GM12878 (cell line): ENCODE measurements around the gene OPTC. TPM values are rescaled to one million over a fixed set of nuclear protein-coding genes. Genes with fewer than 3 reads are reported as not detected.

ENCODE experiments used
- ATAC-seq: fragments of 200-7000 bp; cut with Tn5 transposase; 3 replicates; pipeline ENCODE4 v1.9.1; 2020; ENCODE audit warnings: mild to moderate bottlenecking, moderate library complexity
- BruUV-seq: library from RNA; stranded (reverse); fragments of 400-500 nt; replicated peaks from 2 replicates; lab custom pipeline; 2021; lab: Mats Ljungman, UMichigan
- CTCF ChIA-PET: fragments of 300-600 bp; sonication (Branson Sonifier 250); formaldehyde crosslinking; extraction: SDS; loops from one replicate; lab custom pipeline; 2021; ENCODE audit warnings: inconsistent platforms; lab: Yijun Ruan, JAX
- POLR2A ChIA-PET: fragments of 350-600 bp; formaldehyde crosslinking; extraction: SDS; loops from one replicate; lab custom pipeline; 2021; ENCODE audit warnings: inconsistent platforms; lab: Charles Lee
- RAD21 ChIA-PET: fragments of 300-600 bp; sonication (Branson Sonifier 250); formaldehyde crosslinking; loops from one replicate; lab custom pipeline; 2023; ENCODE audit warnings: antibody characterized with exemption; ENCODE audit not compliant: unreplicated experiment; lab: Charles Lee
- SMC1A ChIA-PET: fragments of 300-600 bp; sonication (Branson Sonifier 250); formaldehyde crosslinking; loops from one replicate; lab custom pipeline; 2023; ENCODE audit not compliant: unreplicated experiment, uncharacterized antibody; lab: Charles Lee
- DNase-seq: peaks from one replicate; pipeline ENCODE4 v3.0.0-alpha.2; 2011; ENCODE audit warnings: low read depth, low spot score
- FAIRE-seq: peaks from 3 replicates; lab custom pipeline; 2011; peaks lifted over from hg19 to GRCh38; lab: Jason Lieb, UNC
- H2AFZ ChIP-seq: 2 replicates; pipeline ENCODE4 v1.6.0; 2011; ENCODE audit warnings: low read depth, low read length, control low read depth; ENCODE audit not compliant: control insufficient read depth
- H3K27ac ChIP-seq: 2 replicates; pipeline ENCODE4 v1.5.1; 2011; ENCODE audit warnings: control low read depth; ENCODE audit not compliant: control insufficient read depth, insufficient read depth
- H3K27me3 ChIP-seq, 2 experiments: replicated peaks in 1 of 2; 2 replicates each; pipeline versions ENCODE4 v1.6.0 to v1.6.1; 2011; ENCODE audit warnings: low read length in 1 of 2; ENCODE audit not compliant: control insufficient read depth in 2 of 2, insufficient read depth in 2 of 2
- H3K36me3 ChIP-seq, 2 experiments: 2 replicates each; pipeline ENCODE4 v1.5.1; 2011; ENCODE audit warnings: low read length in 1 of 2; ENCODE audit not compliant: control insufficient read depth in 2 of 2, insufficient read depth in 2 of 2
- H3K4me1 ChIP-seq: 2 replicates; pipeline ENCODE4 v1.6.1; 2011; ENCODE audit warnings: mild to moderate bottlenecking, low read length, moderate library complexity, mixed read lengths; ENCODE audit not compliant: control insufficient read depth, insufficient read depth
- H3K4me2 ChIP-seq: 2 replicates; pipeline ENCODE4 v1.6.0; 2011; ENCODE audit warnings: control low read depth; ENCODE audit not compliant: control insufficient read depth, insufficient read depth
- H3K4me3 ChIP-seq: fragments of 200-600 bp; sonication (generic); 2 replicates; pipeline ENCODE4 v1.5.1; 2016
- H3K79me2 ChIP-seq: 2 replicates; pipeline ENCODE4 v1.6.0; 2011; ENCODE audit warnings: low read length; ENCODE audit not compliant: control insufficient read depth, insufficient read depth
- H3K9ac ChIP-seq: 2 replicates; pipeline ENCODE4 v1.8.0; 2011; ENCODE audit warnings: low read length, control low read depth, mixed read lengths; ENCODE audit not compliant: control insufficient read depth, insufficient read depth
- H3K9me3 ChIP-seq: replicated peaks from 3 replicates; pipeline ENCODE4 v1.5.1; 2011; ENCODE audit warnings: mild to moderate bottlenecking, low read length; ENCODE audit not compliant: control insufficient read depth, insufficient read depth
- H4K20me1 ChIP-seq: 2 replicates; pipeline ENCODE4 v1.6.0; 2011; ENCODE audit not compliant: control insufficient read depth, insufficient read depth
- CREB1 ChIP-seq: IDR thresholded peaks from 2 replicates; pipeline ENCODE4 v1.6.1; 2012; ENCODE audit warnings: low read depth, mild to moderate bottlenecking, inconsistent platforms
- DPF2 ChIP-seq: fragments of 450-650 bp; IDR thresholded peaks from 2 replicates; pipeline ENCODE4 v1.6.1; 2017; ENCODE audit warnings: mild to moderate bottlenecking
- FOS ChIP-seq: IDR thresholded peaks from 3 replicates; pipeline ENCODE4 v1.6.1; 2011; ENCODE audit warnings: borderline replicate concordance; ENCODE audit not compliant: insufficient read length; ENCODE audit errors: extremely low read depth
- MEF2B ChIP-seq: fragments of 450-650 bp; IDR thresholded peaks from 2 replicates; pipeline ENCODE4 v1.6.1; 2018; ENCODE audit warnings: mild to moderate bottlenecking, moderate library complexity; ENCODE audit not compliant: partially characterized antibody, poor library complexity, severe bottlenecking
- NFYA ChIP-seq: IDR thresholded peaks from 2 replicates; pipeline ENCODE4 v1.6.1; 2011; ENCODE audit warnings: low read depth, mild to moderate bottlenecking, low read length, improper control_type of control experiment, borderline replicate concordance
- NR2F1 ChIP-seq: fragments of 450-650 bp; conservative IDR thresholded peaks from 2 replicates; pipeline ENCODE4 v1.6.1; 2017; ENCODE audit warnings: mild to moderate bottlenecking
- RAD21 ChIP-seq: IDR thresholded peaks from 2 replicates; pipeline ENCODE4 v1.6.1; 2011; ENCODE audit warnings: mild to moderate bottlenecking, low read depth, low read length, moderate library complexity; ENCODE audit not compliant: insufficient read depth
- TCF7 ChIP-seq: IDR thresholded peaks from 2 replicates; pipeline ENCODE4 v1.6.1; 2014; ENCODE audit warnings: antibody characterized with exemption, borderline replicate concordance
- WGBS: methylation state at CpG from one replicate; pipeline ENCODE4 v1.1.6; 2016; ENCODE audit warnings: low lambda C conversion rate; ENCODE audit not compliant: insufficient replicate concordance, insufficient coverage; ENCODE audit errors: missing lambda C conversion rate; 5-methylcytosine and 5-hydroxymethylcytosine counted together
- in situ Hi-C: fragments of 300-500 bp; cut with MboI; formaldehyde crosslinking; loops from 9 replicates; pipeline ENCODE4 v1.14.3; 2018; ENCODE audit warnings: mixed read lengths
- intact Hi-C: fragments of 100-400 bp; cut with micrococcal nuclease; formaldehyde crosslinking; loops from one replicate; pipeline ENCODE4 v1.14.2; 2022; ENCODE audit not compliant: unreplicated experiment
- polyA plus RNA-seq, 11 experiments: library from polyadenylated mRNA; depleted of rRNA in 4 of 11; unstranded in 6 of 11; stranded (reverse) in 5 of 11; fragments of >200 nt; fragmentation: Nextera tagmentation in 4 of 11; fragmentation: Illumina TruSeq in 1 of 11; extraction: Ambion mirVana in 4 of 11; extraction: Trizol in 1 of 11; gene quantifications; 1 replicate in 1 of 11; 2 replicates in 10 of 11; pipeline versions ENCODE4 v1.2.1 to v1.2.3, GENCODE V29; 2011 to 2016; ENCODE audit warnings: inconsistent platforms in 2 of 11, missing spikeins in 2 of 11, low read depth in 1 of 11
- total RNA-seq, 4 experiments: library from RNA; depleted of rRNA in 3 of 4; stranded (reverse); fragments of >200 nt in 3 of 4; fragmentation: Illumina TruSeq in 1 of 4; extraction: Trizol in 1 of 4; gene quantifications; 2 replicates each; pipeline versions ENCODE4 v1.2.1 to v1.2.3, GENCODE V29; 2013 to 2021
- TF ChIP-seq, protein P1 (sequence below): fragments of 450-650 bp; IDR thresholded peaks from 2 replicates; pipeline ENCODE4 v1.6.1; 2018; ENCODE audit warnings: mild to moderate bottlenecking, low read depth, moderate library complexity; ENCODE audit not compliant: partially characterized antibody
- TF ChIP-seq, protein P2 (sequence below): fragments of 450-650 bp; IDR thresholded peaks from 2 replicates; pipeline ENCODE4 v1.6.1; 2017; ENCODE audit warnings: mild to moderate bottlenecking
- TF ChIP-seq, protein P3 (sequence below): IDR thresholded peaks from 2 replicates; pipeline ENCODE4 v1.6.1; 2012; ENCODE audit warnings: low read depth, low read length, improper control_type of control experiment
- TF ChIP-seq, protein P4 (sequence below): fragments of 450-650 bp; IDR thresholded peaks from 2 replicates; pipeline ENCODE4 v1.6.1; 2017; ENCODE audit warnings: mild to moderate bottlenecking, moderate library complexity
- TF ChIP-seq, protein P5 (sequence below): IDR thresholded peaks from 2 replicates; pipeline ENCODE4 v1.6.1; 2011; ENCODE audit warnings: borderline replicate concordance, low read depth, mild to moderate bottlenecking, moderate library complexity, mixed read lengths, low read length; ENCODE audit not compliant: insufficient read depth; ENCODE audit errors: extremely low read length

Gene OPTC
- total and polyA plus RNA-seq, 10 of the 15 experiments (the other 5 are each of a cell fraction or from before 2014, with no cell fraction given), result not detected

DNA sequence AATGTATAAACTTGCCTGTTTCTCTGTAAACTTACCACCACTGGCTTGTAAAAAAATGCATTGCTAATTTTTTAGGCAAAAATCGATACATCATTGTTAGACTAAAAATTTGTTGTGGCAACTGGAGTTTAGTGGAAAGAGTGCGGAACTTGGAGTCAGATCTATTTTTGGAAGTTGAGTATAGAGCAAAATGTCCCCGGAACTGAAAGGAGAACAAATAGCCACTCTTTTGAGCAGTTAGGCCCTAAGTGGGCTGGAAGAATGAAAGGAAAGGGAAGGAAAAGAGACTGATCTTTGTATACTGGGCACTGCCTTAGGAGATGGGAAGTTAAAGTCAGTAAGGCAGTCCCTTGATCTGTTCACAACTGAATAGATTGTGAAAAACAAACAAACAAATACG, 30.2 kb downstream of the OPTC start (continued):
- TF ChIP-seq, protein P1, sequence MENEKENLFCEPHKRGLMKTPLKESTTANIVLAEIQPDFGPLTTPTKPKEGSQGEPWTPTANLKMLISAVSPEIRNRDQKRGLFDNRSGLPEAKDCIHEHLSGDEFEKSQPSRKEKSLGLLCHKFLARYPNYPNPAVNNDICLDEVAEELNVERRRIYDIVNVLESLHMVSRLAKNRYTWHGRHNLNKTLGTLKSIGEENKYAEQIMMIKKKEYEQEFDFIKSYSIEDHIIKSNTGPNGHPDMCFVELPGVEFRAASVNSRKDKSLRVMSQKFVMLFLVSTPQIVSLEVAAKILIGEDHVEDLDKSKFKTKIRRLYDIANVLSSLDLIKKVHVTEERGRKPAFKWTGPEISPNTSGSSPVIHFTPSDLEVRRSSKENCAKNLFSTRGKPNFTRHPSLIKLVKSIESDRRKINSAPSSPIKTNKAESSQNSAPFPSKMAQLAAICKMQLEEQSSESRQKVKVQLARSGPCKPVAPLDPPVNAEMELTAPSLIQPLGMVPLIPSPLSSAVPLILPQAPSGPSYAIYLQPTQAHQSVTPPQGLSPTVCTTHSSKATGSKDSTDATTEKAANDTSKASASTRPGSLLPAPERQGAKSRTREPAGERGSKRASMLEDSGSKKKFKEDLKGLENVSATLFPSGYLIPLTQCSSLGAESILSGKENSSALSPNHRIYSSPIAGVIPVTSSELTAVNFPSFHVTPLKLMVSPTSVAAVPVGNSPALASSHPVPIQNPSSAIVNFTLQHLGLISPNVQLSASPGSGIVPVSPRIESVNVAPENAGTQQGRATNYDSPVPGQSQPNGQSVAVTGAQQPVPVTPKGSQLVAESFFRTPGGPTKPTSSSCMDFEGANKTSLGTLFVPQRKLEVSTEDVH, result no peak
- no peak for TF ChIP-seq DPF2
- no peak for TF ChIP-seq MEF2B
- no peak for TF ChIP-seq NR2F1
- TF ChIP-seq, protein P2, sequence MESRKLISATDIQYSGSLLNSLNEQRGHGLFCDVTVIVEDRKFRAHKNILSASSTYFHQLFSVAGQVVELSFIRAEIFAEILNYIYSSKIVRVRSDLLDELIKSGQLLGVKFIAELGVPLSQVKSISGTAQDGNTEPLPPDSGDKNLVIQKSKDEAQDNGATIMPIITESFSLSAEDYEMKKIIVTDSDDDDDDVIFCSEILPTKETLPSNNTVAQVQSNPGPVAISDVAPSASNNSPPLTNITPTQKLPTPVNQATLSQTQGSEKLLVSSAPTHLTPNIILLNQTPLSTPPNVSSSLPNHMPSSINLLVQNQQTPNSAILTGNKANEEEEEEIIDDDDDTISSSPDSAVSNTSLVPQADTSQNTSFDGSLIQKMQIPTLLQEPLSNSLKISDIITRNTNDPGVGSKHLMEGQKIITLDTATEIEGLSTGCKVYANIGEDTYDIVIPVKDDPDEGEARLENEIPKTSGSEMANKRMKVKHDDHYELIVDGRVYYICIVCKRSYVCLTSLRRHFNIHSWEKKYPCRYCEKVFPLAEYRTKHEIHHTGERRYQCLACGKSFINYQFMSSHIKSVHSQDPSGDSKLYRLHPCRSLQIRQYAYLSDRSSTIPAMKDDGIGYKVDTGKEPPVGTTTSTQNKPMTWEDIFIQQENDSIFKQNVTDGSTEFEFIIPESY, result no peak

DNA sequence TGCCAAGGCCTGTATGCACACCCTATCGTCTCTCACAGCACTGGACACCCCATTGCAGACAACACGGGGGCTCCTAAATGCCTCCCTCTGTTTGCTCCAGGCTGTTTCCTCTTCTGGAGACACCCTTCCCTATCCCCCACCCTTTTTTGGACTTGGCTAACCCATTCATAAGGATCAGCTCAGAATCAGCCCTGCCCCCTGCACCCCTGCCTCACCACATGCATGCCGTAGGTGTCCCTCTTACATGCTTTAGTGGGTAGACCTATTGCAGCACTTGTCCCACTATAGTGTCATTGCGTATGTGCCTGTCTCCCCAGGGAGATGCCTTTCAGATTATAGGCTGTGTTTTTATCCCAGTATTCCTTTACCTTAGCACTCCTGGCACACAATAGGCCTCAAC, 30.9 kb downstream of the OPTC start:
- DNase-seq (no peak), FAIRE-seq (no peak), ATAC-seq (no peak)
- RAD21 ChIA-PET, result no interaction called here
- H4K20me1 ChIP-seq, result no peaks in the 10 kb centered on the region
- POLR2A ChIA-PET, result no interaction called here
- no peaks in the 10 kb centered on the region; a peak in 2 of 4 replicates for H3K27me3 ChIP-seq
- H2AFZ ChIP-seq, result no peak overlapping the region
- no peaks in the 10 kb centered on the region for H3K36me3 ChIP-seq
- H3K4me3 ChIP-seq, result no peak overlapping the region
- intact Hi-C loops (no loop called here), in situ Hi-C loops (no loop called here)
- no peak overlapping the region for H3K27ac ChIP-seq
- CTCF ChIA-PET, result interaction anchor here (0.9 kb wide), 1 partner anchor 21 kb away, joined by 3 read pairs; no protein-coding TSS in a partner anchor
- WGBS, result 30% methylated on average over 4 of the region's 4 CpGs
- no TSS peak for BruUV-seq
- H3K4me1 ChIP-seq, result no peaks in the 10 kb centered on the region
- SMC1A ChIA-PET, result no interaction called here
- H3K79me2 ChIP-seq, result no peaks in the 10 kb centered on the region
- H3K9me3 ChIP-seq, result no peaks in the 10 kb centered on the region
- no peak overlapping the region for H3K4me2 ChIP-seq
- no peak overlapping the region for H3K9ac ChIP-seq
- TF ChIP-seq, protein P3, sequence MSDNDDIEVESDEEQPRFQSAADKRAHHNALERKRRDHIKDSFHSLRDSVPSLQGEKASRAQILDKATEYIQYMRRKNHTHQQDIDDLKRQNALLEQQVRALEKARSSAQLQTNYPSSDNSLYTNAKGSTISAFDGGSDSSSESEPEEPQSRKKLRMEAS, result no peak
- no peak for TF ChIP-seq FOS
- TF ChIP-seq, protein P4, sequence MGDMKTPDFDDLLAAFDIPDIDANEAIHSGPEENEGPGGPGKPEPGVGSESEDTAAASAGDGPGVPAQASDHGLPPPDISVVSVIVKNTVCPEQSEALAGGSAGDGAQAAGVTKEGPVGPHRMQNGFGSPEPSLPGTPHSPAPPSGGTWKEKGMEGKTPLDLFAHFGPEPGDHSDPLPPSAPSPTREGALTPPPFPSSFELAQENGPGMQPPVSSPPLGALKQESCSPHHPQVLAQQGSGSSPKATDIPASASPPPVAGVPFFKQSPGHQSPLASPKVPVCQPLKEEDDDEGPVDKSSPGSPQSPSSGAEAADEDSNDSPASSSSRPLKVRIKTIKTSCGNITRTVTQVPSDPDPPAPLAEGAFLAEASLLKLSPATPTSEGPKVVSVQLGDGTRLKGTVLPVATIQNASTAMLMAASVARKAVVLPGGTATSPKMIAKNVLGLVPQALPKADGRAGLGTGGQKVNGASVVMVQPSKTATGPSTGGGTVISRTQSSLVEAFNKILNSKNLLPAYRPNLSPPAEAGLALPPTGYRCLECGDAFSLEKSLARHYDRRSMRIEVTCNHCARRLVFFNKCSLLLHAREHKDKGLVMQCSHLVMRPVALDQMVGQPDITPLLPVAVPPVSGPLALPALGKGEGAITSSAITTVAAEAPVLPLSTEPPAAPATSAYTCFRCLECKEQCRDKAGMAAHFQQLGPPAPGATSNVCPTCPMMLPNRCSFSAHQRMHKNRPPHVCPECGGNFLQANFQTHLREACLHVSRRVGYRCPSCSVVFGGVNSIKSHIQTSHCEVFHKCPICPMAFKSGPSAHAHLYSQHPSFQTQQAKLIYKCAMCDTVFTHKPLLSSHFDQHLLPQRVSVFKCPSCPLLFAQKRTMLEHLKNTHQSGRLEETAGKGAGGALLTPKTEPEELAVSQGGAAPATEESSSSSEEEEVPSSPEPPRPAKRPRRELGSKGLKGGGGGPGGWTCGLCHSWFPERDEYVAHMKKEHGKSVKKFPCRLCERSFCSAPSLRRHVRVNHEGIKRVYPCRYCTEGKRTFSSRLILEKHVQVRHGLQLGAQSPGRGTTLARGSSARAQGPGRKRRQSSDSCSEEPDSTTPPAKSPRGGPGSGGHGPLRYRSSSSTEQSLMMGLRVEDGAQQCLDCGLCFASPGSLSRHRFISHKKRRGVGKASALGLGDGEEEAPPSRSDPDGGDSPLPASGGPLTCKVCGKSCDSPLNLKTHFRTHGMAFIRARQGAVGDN, result no peak
- TF ChIP-seq TCF7, result no peak
- TF ChIP-seq NFYA, result no peak
- TF ChIP-seq, protein P5, sequence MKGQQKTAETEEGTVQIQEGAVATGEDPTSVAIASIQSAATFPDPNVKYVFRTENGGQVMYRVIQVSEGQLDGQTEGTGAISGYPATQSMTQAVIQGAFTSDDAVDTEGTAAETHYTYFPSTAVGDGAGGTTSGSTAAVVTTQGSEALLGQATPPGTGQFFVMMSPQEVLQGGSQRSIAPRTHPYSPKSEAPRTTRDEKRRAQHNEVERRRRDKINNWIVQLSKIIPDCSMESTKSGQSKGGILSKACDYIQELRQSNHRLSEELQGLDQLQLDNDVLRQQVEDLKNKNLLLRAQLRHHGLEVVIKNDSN, result no peak
- no peak for TF ChIP-seq CREB1
- no peak for TF ChIP-seq RAD21
- TF ChIP-seq NR2F1, result no peak
